ENCODE data around the gene TXK. TPM values are rescaled to one million over a fixed set of nuclear protein-coding genes. Genes with fewer than 3 reads are reported as not detected.

The TXK gene
- total RNA-seq, 3 donors from 2014 or later, result 1.8 to 3.1 (median 2.4) TPM

- no peaks in the 10 kb centered on the region for H3K36me3 ChIP-seq (ENCODE audit: low read depth)
- no peaks in the 10 kb centered on the region for H3K9me3 ChIP-seq
- ATAC-seq (no peak), DNase-seq (no peak)
- intact Hi-C loops (cut with DNase I, micrococcal nuclease), result no loop called here
- H3K4me3 ChIP-seq, result no peak overlapping the region
- TF ChIP-seq CTCF (IDR thresholded peaks at IDR 0.05), result no peak
- H3K4me1 ChIP-seq (ENCODE audit: low read depth), result peaks cover 10% of the 10 kb centered on the region
Observed at GRCh38 chr4:48051078-48051477, 83.0 kb downstream of the TXK start.

GRCh38 chr4:48049483-48049882 is 84.6 kb downstream of the TXK start:
- Histone ChIP-seq H3K4me1 (ENCODE audit: low read depth) (peaks cover 10% of the 10 kb centered on the region), H3K4me3 (no peak overlapping the region), H3K9me3 (no peaks in the 10 kb centered on the region), H3K36me3 (ENCODE audit: low read depth) (no peaks in the 10 kb centered on the region)
- ATAC-seq (no peak), DNase-seq (no peak)
- TF ChIP-seq CTCF (IDR thresholded peaks at IDR 0.05), result no peak
- intact Hi-C loops (cut with DNase I, micrococcal nuclease), result no loop called here

GRCh38 chr4:48047896-48048295 is 86.2 kb downstream of the TXK start:
- DNase-seq, result peak in 2 of 3 donors; percentile 33 to 36
- ATAC-seq, result peak; percentile 78
- intact Hi-C loops (cut with DNase I, micrococcal nuclease), result no loop called here
- Histone ChIP-seq H3K9me3 (no peaks in the 10 kb centered on the region), H3K4me3 (no peak overlapping the region), H3K4me1 (ENCODE audit: low read depth) (peaks cover 10% of the 10 kb centered on the region), H3K36me3 (ENCODE audit: low read depth) (no peaks in the 10 kb centered on the region)
- TF ChIP-seq CTCF (IDR thresholded peaks at IDR 0.05), result no peak

- H3K4me3 ChIP-seq, result no peak overlapping the region
- ATAC-seq, result peak; percentile 84
- no peaks in the 10 kb centered on the region for H3K9me3 ChIP-seq
- TF ChIP-seq CTCF (IDR thresholded peaks at IDR 0.05), result no peak
- peak in 1 of 3 donors; percentile 61 for DNase-seq
- intact Hi-C loops (cut with DNase I, micrococcal nuclease), result no loop called here
- peaks cover 10% of the 10 kb centered on the region for H3K4me1 ChIP-seq (ENCODE audit: low read depth)
- H3K36me3 ChIP-seq (ENCODE audit: low read depth), result no peaks in the 10 kb centered on the region
Observed at GRCh38 chr4:48047421-48047844, 86.6 kb downstream of the TXK start.

GRCh38 chr4:48046059-48046458 is 88.0 kb downstream of the TXK start:
- intact Hi-C loops (cut with DNase I, micrococcal nuclease), result no loop called here
- ATAC-seq, result no peak
- peaks cover 10% of the 10 kb centered on the region for H3K4me1 ChIP-seq (ENCODE audit: low read depth)
- DNase-seq, result no peak
- no peaks in the 10 kb centered on the region for H3K9me3 ChIP-seq
- no peaks in the 10 kb centered on the region for H3K36me3 ChIP-seq (ENCODE audit: low read depth)
- TF ChIP-seq CTCF (IDR thresholded peaks at IDR 0.05), result no peak
- H3K4me3 ChIP-seq, result no peak overlapping the region

- TF ChIP-seq CTCF (IDR thresholded peaks at IDR 0.05), result no peak
- H3K4me3 ChIP-seq, result no peak overlapping the region
- H3K4me1 ChIP-seq (ENCODE audit: low read depth), result peaks cover 10% of the 10 kb centered on the region
- ATAC-seq (no peak), DNase-seq (no peak)
- H3K9me3 ChIP-seq, result no peaks in the 10 kb centered on the region
- H3K36me3 ChIP-seq (ENCODE audit: low read depth), result no peaks in the 10 kb centered on the region
- intact Hi-C loops (cut with DNase I, micrococcal nuclease), result no loop called here
Observed at GRCh38 chr4:48044298-48044697, 89.8 kb downstream of the TXK start.
